Erythroblast (primary cell): ENCODE results near the gene DZIP3.

Source experiments
- GATA1 ChIP-seq: IDR thresholded peaks from 2 replicates; pipeline ENCODE4 v1.6.1; 2011; ENCODE audit warnings: low read depth, mild to moderate bottlenecking, control low read depth, low read length, moderate library complexity
- POLR2A ChIP-seq: IDR thresholded peaks from 2 replicates; pipeline ENCODE4 v1.6.1; 2011; ENCODE audit warnings: mild to moderate bottlenecking, low read length

- TF ChIP-seq POLR2A (no peak), GATA1 (no peak)
Observed at GRCh38 chr3:108728934-108729333, 139.4 kb downstream of the DZIP3 start.
